HG03565 (cell line): ENCODE measurements around the gene TPRKB.
"Not testable (repeated sequence)": the region's sequence is repeated elsewhere in the genome, so short reads cannot be mapped to it uniquely, and the experiment has no call there.

Experiments used
- ATAC-seq: cut with Tn5 transposase; IDR thresholded peaks from one replicate; pipeline ENCODE4 v1.9.1; 2021; ENCODE audit warnings: mild to moderate bottlenecking, moderate library complexity; ENCODE audit not compliant: unreplicated experiment

TPRKB gene

GRCh38 chr2:73736855-73737779 is at the start of gene TPRKB:
TPRKB (minus strand) TSS chr2:73737345; CDS start chr2:73734569, 2,776 bp downstream.
- peak; percentile 90 for ATAC-seq

- ATAC-seq, result not testable (repeated sequence)
These were observed 46.7 kb upstream of the TPRKB start, which contains the start of gene C2orf78 for GRCh38 chr2:73783883-73784282. C2orf78 (plus strand) TSS chr2:73784183; CDS start chr2:73784310, 127 bp downstream.

GRCh38 chr2:73783402-73783801 is 46.3 kb upstream of the TPRKB start:
- not testable (repeated sequence) for ATAC-seq

GRCh38 chr2:73780237-73780582 is 43.1 kb upstream of the TPRKB start:
- ATAC-seq, result no peak

- ATAC-seq, result peak; percentile 99
These were observed 42.5 kb upstream of the TPRKB start, which contains the start of gene DUSP11 for GRCh38 chr2:73779467-73780236. DUSP11 (minus strand) TSS chr2:73780103; CDS start chr2:73779974, 129 bp downstream.

GRCh38 chr2:73778867-73779466 is 41.8 kb upstream of the TPRKB start:
- ATAC-seq, result not testable (repeated sequence)

- no peak for ATAC-seq
These were observed 39.8 kb upstream of the TPRKB start for GRCh38 chr2:73776869-73777519.

- ATAC-seq, result no peak
These were observed 39.2 kb upstream of the TPRKB start for GRCh38 chr2:73776381-73776780.

- no peak for ATAC-seq
These were observed 35.7 kb upstream of the TPRKB start for GRCh38 chr2:73772819-73773218.

GRCh38 chr2:73770725-73771124 is 33.6 kb upstream of the TPRKB start:
- ATAC-seq, result no peak

- no peak for ATAC-seq
These were observed 29.8 kb upstream of the TPRKB start for GRCh38 chr2:73766994-73767393.

- no peak for ATAC-seq
These were observed 29.2 kb upstream of the TPRKB start for GRCh38 chr2:73766349-73766748.

GRCh38 chr2:73764945-73765344 is 27.8 kb upstream of the TPRKB start:
- ATAC-seq, result no peak

GRCh38 chr2:73762571-73762970 is 25.4 kb upstream of the TPRKB start:
- ATAC-seq, result no peak

- ATAC-seq, result no peak
These were observed 22.8 kb upstream of the TPRKB start for GRCh38 chr2:73759904-73760303.

GRCh38 chr2:73759285-73759764 is 22.2 kb upstream of the TPRKB start:
- no peak for ATAC-seq

GRCh38 chr2:73754332-73754731 is 17.2 kb upstream of the TPRKB start:
- not testable (repeated sequence) for ATAC-seq

GRCh38 chr2:73749314-73749713 is 12.2 kb upstream of the TPRKB start:
- ATAC-seq, result no peak

GRCh38 chr2:73746877-73747208 is 9.7 kb upstream of the TPRKB start:
- ATAC-seq, result no peak

GRCh38 chr2:73746015-73746876 is 9.1 kb upstream of the TPRKB start:
- no peak for ATAC-seq
